GM15510 (cell line): ENCODE measurements around the gene IGFL4.

Experiments used
- POLR2A ChIP-seq: IDR thresholded peaks from 3 replicates; pipeline ENCODE4 v1.6.1; 2011; ENCODE audit warnings: borderline replicate concordance; ENCODE audit not compliant: insufficient read length; ENCODE audit errors: extremely low read depth

The IGFL4 gene

GRCh38 chr19:46068345-46069258 lies 27.8 kb upstream of the IGFL4 start:
- no peak for TF ChIP-seq POLR2A

GRCh38 chr19:46067691-46068090 lies 26.9 kb upstream of the IGFL4 start:
- no peak for TF ChIP-seq POLR2A

- TF ChIP-seq POLR2A: no peak
These were observed 25.7 kb upstream of the IGFL4 start for GRCh38 chr19:46066471-46066870.

GRCh38 chr19:46065486-46066071 lies 24.8 kb upstream of the IGFL4 start:
- no peak for TF ChIP-seq POLR2A

- TF ChIP-seq POLR2A: no peak
These were observed 22.4 kb upstream of the IGFL4 start for GRCh38 chr19:46063201-46063600.

- TF ChIP-seq POLR2A: no peak
These were observed 19.2 kb upstream of the IGFL4 start for GRCh38 chr19:46060012-46060411.

- TF ChIP-seq POLR2A: no peak
These were observed 18.0 kb upstream of the IGFL4 start for GRCh38 chr19:46058778-46059177.

- no peak for TF ChIP-seq POLR2A
These were observed 15.7 kb upstream of the IGFL4 start for GRCh38 chr19:46056536-46056935.

GRCh38 chr19:46052896-46053295 lies 12.1 kb upstream of the IGFL4 start:
- TF ChIP-seq POLR2A: no peak

GRCh38 chr19:46049597-46049996 lies 8.8 kb upstream of the IGFL4 start:
- no peak for TF ChIP-seq POLR2A

GRCh38 chr19:46043519-46043918 lies 2.7 kb upstream of the IGFL4 start:
- TF ChIP-seq POLR2A: no peak

- no peak for TF ChIP-seq POLR2A
These were observed 1.6 kb upstream of the IGFL4 start for GRCh38 chr19:46042252-46042883.

GRCh38 chr19:46040125-46040524 lies 677 bp downstream of the IGFL4 start:
- TF ChIP-seq POLR2A: no peak

GRCh38 chr19:46036744-46037128 lies 4.1 kb downstream of the IGFL4 start:
- TF ChIP-seq POLR2A: no peak

- no peak for TF ChIP-seq POLR2A
These were observed 4.6 kb downstream of the IGFL4 start for GRCh38 chr19:46035986-46036743.
